B cell (primary cell): Measurements from ENCODE around the gene SRGAP1.

ENCODE experiments used
- EZH2 ChIP-seq: IDR thresholded peaks from 2 replicates; pipeline ENCODE4 v1.6.1; 2012; ENCODE audit warnings: borderline replicate concordance, low read depth, mild to moderate bottlenecking, moderate library complexity, low read length; ENCODE audit not compliant: insufficient read depth, poor library complexity, severe bottlenecking
- TF ChIP-seq, protein P1 (sequence below): fragments of 200-600 bp; IDR thresholded peaks from one replicate; pipeline ENCODE4 v1.8.0; 2022; ENCODE audit warnings: antibody characterized with exemption, mild to moderate bottlenecking

- TF ChIP-seq, protein P1, sequence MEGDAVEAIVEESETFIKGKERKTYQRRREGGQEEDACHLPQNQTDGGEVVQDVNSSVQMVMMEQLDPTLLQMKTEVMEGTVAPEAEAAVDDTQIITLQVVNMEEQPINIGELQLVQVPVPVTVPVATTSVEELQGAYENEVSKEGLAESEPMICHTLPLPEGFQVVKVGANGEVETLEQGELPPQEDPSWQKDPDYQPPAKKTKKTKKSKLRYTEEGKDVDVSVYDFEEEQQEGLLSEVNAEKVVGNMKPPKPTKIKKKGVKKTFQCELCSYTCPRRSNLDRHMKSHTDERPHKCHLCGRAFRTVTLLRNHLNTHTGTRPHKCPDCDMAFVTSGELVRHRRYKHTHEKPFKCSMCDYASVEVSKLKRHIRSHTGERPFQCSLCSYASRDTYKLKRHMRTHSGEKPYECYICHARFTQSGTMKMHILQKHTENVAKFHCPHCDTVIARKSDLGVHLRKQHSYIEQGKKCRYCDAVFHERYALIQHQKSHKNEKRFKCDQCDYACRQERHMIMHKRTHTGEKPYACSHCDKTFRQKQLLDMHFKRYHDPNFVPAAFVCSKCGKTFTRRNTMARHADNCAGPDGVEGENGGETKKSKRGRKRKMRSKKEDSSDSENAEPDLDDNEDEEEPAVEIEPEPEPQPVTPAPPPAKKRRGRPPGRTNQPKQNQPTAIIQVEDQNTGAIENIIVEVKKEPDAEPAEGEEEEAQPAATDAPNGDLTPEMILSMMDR = no peak
- TF ChIP-seq EZH2 = no peak
Measured at GRCh38 chr12:63857771-63858670, 13.5 kb downstream of the SRGAP1 start.
